ENCODE measurements around the gene GMDS.

Gene GMDS

GRCh38 chr6:1800845-1801244 lies 444.6 kb downstream of the GMDS start:
- DNase-seq (ENCODE audit: low spot score) = no peak

DNA sequence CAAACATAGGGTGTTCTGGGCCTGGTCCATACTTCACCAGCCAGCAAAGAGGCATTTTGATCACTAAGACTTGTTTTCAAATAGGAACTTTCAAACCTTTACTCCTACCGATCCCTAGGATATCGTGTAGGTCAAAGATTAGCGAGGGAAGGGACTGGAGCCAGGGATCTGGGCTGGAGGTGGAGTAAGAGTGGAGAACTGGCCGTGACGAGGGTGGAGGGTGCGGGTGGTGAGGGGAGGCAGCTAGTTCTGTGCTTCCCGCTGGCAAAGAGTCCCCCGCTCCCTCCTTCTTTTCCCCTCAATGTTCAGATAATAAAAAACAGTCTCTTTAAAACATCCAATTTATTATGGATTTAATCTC lies 446.5 kb downstream of the GMDS start:
- no peak for DNase-seq (ENCODE audit: low spot score)

DNA sequence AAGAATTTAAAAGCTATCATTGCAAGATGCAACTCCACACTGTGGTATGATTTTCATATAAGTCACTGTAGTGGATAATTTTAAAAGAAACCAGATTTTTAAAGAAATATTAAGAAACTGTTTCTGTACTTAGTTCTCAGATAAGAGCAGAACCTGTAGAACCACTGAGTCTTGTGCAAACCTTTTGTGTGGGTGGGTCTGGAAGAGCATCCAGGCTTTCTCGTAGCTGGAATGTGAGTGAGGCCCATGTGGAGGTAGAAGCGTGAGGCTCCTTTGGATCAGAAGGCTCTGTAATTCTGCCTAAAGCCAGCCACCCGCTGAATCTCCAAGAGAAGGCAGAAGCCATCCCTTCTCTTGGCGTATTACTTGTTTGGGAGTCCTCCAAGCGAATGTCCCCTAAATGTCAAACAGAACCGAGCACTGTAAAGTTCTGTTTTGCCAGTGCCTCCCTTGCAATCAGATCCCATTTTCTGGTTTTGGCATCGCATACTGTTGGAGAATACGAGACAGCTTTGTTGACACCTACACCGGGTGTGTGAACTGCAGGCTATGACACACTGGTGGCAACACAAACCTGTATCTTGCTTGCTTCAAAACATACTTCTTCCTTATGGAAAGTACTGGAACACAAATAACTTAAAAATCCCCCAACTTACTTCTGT lies 447.0 kb downstream of the GMDS start:
- peak; percentile 38 for DNase-seq (ENCODE audit: low spot score)

- no peak for DNase-seq (ENCODE audit: low spot score)
Measured at GRCh38 chr6:1797801-1798200, 447.6 kb downstream of the GMDS start.

GRCh38 chr6:1796706-1797529 lies 448.5 kb downstream of the GMDS start:
- no peak for DNase-seq (ENCODE audit: low spot score)

GRCh38 chr6:1795910-1796309 lies 449.5 kb downstream of the GMDS start:
- DNase-seq (ENCODE audit: low spot score) = no peak

GRCh38 chr6:1792989-1793388 lies 452.4 kb downstream of the GMDS start:
- DNase-seq (ENCODE audit: low spot score) = no peak

DNA sequence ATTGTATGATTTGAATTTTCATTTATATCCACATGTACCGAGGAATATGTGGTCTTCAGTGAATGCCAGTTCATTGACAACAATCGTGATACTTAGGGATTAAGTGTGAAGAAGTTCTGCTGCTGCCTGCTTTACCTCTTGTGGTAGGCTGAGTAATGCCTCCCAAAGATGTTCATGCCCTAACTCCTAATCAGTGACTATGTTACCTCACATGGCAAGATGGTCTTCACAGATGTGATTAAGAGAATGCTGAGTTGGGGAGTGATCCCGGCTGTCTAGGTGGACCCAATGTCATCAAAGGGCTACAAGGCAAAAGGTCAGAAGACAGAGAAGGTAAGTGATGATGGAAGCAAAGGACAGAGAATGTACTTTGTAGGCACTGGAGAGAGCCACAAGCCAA lies 454.7 kb downstream of the GMDS start:
- DNase-seq (ENCODE audit: low spot score) = no peak

GRCh38 chr6:1789092-1789491 lies 456.3 kb downstream of the GMDS start:
- DNase-seq (ENCODE audit: low spot score) = no peak

GRCh38 chr6:1787894-1788293 lies 457.5 kb downstream of the GMDS start:
- no peak for DNase-seq (ENCODE audit: low spot score)

DNA sequence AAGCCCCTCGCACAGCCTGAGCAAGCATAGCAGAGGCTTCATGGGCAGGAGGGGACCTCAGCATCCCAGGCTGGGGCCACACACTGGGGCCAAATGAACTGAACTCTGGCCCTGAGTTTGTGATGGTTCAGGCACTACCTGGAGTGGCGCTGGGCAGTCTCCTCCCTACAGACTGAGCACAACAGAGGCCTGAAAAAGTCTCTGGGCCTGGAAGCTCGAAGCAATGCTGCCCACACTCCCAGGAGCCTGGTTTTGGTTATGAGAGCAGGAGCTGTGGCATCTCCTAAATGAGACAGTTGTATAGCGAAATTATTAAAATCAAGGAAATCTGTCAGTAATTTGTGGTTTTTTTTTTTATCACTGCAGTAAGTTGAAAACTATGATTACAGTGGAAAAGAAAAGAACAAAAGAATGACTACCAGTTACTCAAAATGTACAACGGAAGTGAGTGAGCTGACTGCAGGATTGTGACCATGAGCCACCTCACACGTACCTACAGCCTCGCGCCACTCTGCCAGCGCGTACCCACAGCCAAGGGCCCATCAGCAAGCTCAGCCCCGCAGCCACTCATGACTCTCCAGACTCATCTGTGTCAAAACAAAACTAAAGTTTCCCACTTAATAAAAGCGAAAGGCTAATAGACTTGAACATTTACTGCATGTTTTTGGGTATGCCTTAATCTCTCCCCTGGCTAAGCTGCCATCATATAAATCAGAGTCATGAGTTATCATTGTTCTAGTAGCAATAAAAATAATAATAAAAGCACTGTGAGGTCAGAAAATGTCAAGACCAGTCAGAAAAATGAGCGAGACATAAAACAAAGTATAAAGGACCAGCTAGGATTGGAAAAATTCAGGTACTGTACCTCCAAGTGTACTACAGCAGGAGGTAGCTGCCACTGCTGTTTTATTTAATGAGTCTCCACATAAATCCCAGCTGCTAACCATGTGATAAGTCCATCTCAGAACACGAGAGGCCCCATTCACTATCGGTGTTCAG lies 458.7 kb downstream of the GMDS start:
- no peak for DNase-seq (ENCODE audit: low spot score)

- no peak for DNase-seq (ENCODE audit: low spot score)
Measured at GRCh38 chr6:1784422-1784884, 461.0 kb downstream of the GMDS start.

- no peak for DNase-seq (ENCODE audit: low spot score)
Measured at GRCh38 chr6:1781817-1782184, 463.6 kb downstream of the GMDS start.

GRCh38 chr6:1781152-1781816 lies 464.1 kb downstream of the GMDS start:
- no peak for DNase-seq (ENCODE audit: low spot score)

DNA sequence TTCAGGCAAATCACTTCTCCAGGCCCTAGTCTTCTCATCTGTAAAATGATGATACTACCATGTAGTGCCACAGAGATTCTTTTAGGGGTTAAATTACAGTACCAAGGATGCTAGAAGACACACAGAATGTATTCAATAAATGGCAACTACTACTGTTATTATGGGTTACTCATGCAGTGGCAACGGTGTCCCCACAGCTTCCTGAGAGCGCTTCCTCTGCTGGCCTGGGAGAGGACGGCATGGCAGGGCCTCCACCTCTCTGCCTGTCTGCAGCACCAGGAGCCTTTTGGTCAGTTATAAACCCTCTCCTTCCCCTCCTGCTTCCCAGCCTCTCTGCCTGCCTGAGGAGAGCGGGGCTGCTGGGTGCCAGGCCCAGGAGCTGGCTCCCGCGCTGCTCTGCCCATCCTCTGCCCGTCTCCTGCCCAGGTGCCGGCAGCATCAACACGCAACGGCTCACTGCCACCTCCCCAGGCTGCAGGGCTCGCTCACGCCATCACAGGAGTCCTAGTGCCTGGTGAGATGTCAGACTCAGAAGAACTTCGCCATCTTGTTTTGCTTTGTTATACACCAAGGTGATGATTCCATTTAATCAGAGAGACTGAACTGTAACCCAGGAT lies 465.0 kb downstream of the GMDS start:
- no peak for DNase-seq (ENCODE audit: low spot score)

DNA sequence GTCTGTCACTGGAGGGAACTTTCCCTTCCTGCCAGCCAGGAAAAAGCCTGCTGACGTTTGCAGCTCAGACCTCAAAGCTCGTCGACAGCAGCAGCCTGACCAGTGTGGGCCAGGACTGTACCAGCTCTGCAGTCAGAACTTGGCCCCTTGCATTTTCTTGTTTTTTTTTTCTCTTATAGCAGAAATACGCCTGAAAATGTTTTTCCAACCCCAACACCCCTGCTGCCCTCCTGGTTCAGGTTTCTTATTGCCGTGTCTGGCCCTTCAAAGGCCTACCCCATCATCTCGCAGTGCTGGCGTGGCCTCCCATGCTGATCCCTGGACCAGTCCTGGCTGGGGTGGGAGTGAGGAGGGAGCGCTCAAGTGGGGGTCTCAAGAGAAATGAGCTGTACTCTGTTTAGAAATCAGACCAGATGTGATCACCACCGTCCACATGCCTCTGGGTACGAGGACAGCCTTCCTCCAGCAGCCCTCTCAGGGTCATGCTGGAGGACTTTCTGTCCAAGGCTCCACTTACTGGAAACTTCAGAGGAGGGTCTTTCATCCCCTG lies 466.6 kb downstream of the GMDS start:
- DNase-seq (ENCODE audit: low spot score) = peak; percentile 28

GRCh38 chr6:1777921-1778685 lies 467.3 kb downstream of the GMDS start:
- DNase-seq (ENCODE audit: low spot score) = no peak

DNA sequence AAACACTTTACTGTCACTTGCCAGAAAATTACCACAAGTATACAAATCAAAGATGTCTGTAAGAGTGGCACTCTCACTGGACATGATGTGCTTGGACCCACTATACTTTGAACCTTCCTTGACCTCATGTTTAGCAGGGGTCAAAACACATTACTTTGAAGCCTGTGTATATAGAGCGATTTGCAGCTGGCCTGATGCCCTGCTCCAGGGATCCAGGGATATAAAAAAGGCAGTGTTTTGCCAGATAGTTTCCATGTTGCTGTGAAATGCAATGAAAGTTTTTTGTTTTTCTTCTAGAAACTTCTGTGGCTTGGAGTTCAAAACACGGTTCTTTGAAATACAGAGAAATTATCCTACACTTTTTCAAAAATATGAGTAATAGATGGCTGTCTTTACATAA lies 470.0 kb downstream of the GMDS start:
- DNase-seq (ENCODE audit: low spot score) = no peak

GRCh38 chr6:1774226-1774915 lies 471.0 kb downstream of the GMDS start:
- no peak for DNase-seq (ENCODE audit: low spot score)

DNA sequence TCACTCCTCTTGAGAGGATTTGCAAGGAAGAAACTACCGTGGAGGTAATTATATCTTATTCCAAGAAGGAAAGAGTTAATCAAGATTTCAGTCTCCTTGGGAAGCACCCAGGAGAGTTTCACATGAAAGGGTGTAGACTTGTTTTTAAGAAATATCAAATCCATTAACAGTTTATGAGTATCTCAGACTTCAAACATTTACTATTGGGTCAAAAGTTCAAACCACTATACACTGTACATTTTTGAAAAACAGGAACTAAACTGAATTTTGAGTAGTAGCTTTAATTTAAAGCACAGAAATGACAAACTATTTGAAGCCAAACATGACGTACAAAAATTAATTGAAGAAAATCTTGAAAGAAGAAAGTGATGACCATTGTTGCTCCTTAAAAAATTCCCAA lies 471.7 kb downstream of the GMDS start:
- DNase-seq (ENCODE audit: low spot score) = no peak

All from Ammon's horn (tissue), 1 donor.